ENCODE results near the gene STXBP5. TPM values are rescaled to one million over a fixed set of nuclear protein-coding genes. Genes with fewer than 3 reads are reported as not detected.

The STXBP5 gene
- total RNA-seq, 1 experiment from 2014 or later = 11.6 TPM

DNA sequence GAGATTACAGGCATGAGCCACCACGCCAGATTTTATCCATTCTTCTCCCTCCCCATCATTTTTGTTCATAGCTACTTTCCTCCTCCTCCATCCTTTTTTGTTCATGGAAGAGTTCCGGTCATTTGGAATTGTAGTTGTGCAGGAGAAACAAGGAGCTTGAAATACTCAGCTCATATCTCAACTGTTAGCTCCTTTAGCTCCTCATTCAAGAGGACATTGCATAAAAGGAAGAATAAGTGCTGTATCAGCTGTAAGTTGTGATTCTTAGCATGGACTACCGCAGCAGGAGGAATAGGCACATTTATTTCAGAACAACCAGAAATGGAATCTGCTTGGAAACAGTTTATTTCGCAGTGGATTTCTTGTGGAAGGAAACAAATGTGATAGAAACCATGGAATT, 7.6 kb downstream of the STXBP5 start:
- H3K27ac ChIP-seq (ENCODE audit: insufficient read length, low read depth, low read length) = no peak overlapping the region
- H3K4me3 Mint-ChIP-seq = no peak overlapping the region
- no peak overlapping the region for H4K91ac ChIP-seq (ENCODE audit: insufficient read length, low read depth, low read length)
- H3K9me3 Mint-ChIP-seq = no peaks in the 10 kb centered on the region
- H4K5ac ChIP-seq (ENCODE audit: insufficient read length, low read depth, low read length) = no peak overlapping the region
- no peaks in the 10 kb centered on the region for H3K27me3 Mint-ChIP-seq (ENCODE audit: low read depth)
- no peaks in the 10 kb centered on the region for H3K79me2 ChIP-seq (ENCODE audit: insufficient read depth, low read length)
- H4K8ac ChIP-seq (replicated peaks; ENCODE audit: insufficient read length, low read depth, low read length) = no peak overlapping the region
- H2BK12ac ChIP-seq (ENCODE audit: insufficient read length, low read depth, low read length) = no peak overlapping the region
- H2BK15ac ChIP-seq (ENCODE audit: low read depth, low read length) = no peak overlapping the region
- H3K27me3 ChIP-seq (ENCODE audit: insufficient read depth, low read length) = no peaks in the 10 kb centered on the region
- no peak overlapping the region for H3T11ph ChIP-seq (ENCODE audit: low read length)
- no peak overlapping the region for H3K4ac ChIP-seq (ENCODE audit: low read depth, low read length)
- peaks cover 2% of the 10 kb centered on the region for H3K79me1 ChIP-seq (ENCODE audit: insufficient read depth, low read depth, low read length, poor library complexity, severe bottlenecking)
- H3K27ac Mint-ChIP-seq = peak overlapping the region in 1 of 3 experiments; percentile 41; a peak in 1 of 7 replicates
- no CpG with 5 or more reads among the region's 4 CpGs for WGBS (ENCODE audit: extremely low coverage, insufficient read length, low lambda C conversion rate)
- H2BK5ac ChIP-seq (ENCODE audit: insufficient read length, low read length) = no peak overlapping the region
- H3K14ac ChIP-seq (ENCODE audit: insufficient read depth, low read length) = no peak overlapping the region
- no peak overlapping the region for H2BK20ac ChIP-seq (ENCODE audit: low read depth, low read length, poor library complexity, severe bottlenecking)
- no peak overlapping the region for H2AFZ ChIP-seq (ENCODE audit: low read length)
- no peaks in the 10 kb centered on the region for H3K23me2 ChIP-seq (ENCODE audit: insufficient read length, low read depth, low read length, poor library complexity, severe bottlenecking)
- no peak overlapping the region for H3K9ac ChIP-seq (ENCODE audit: extremely low read depth, insufficient read length, low read length)
- no peak overlapping the region for H3K4me2 ChIP-seq (ENCODE audit: insufficient read depth, insufficient read length, low read length)
- H3K9me3 ChIP-seq (ENCODE audit: control insufficient read depth, low read depth, low read length) = no peaks in the 10 kb centered on the region
- no peak for DNase-seq
- H3K4me1 ChIP-seq (ENCODE audit: insufficient read depth, low read length) = no peaks in the 10 kb centered on the region
- H3K18ac ChIP-seq (ENCODE audit: insufficient read length, low read depth, low read length) = no peak overlapping the region
- no peak overlapping the region for H2BK120ac ChIP-seq (ENCODE audit: low read depth, low read length, poor library complexity, severe bottlenecking)
- no peak overlapping the region for H3K56ac ChIP-seq (ENCODE audit: insufficient read length, low read depth, low read length)
- no peaks in the 10 kb centered on the region for H4K20me1 ChIP-seq (ENCODE audit: control insufficient read depth, insufficient read depth, insufficient read length)
- H3K23ac ChIP-seq (ENCODE audit: insufficient read length, low read depth, low read length) = no peak overlapping the region
- peaks cover 0 to 3% of the 10 kb centered on the region in 2 experiments; a peak in 1 of 4 replicates for H3K4me1 Mint-ChIP-seq
- no peaks in the 10 kb centered on the region; a peak in 1 of 7 replicates for H3K36me3 Mint-ChIP-seq (ENCODE audit: insufficient read depth in 1 of 3, low read depth in 3 of 3)
- TF ChIP-seq, protein P1, sequence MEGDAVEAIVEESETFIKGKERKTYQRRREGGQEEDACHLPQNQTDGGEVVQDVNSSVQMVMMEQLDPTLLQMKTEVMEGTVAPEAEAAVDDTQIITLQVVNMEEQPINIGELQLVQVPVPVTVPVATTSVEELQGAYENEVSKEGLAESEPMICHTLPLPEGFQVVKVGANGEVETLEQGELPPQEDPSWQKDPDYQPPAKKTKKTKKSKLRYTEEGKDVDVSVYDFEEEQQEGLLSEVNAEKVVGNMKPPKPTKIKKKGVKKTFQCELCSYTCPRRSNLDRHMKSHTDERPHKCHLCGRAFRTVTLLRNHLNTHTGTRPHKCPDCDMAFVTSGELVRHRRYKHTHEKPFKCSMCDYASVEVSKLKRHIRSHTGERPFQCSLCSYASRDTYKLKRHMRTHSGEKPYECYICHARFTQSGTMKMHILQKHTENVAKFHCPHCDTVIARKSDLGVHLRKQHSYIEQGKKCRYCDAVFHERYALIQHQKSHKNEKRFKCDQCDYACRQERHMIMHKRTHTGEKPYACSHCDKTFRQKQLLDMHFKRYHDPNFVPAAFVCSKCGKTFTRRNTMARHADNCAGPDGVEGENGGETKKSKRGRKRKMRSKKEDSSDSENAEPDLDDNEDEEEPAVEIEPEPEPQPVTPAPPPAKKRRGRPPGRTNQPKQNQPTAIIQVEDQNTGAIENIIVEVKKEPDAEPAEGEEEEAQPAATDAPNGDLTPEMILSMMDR (conservative IDR thresholded peaks at IDR 0.05) = no peak
- no peak overlapping the region for H2AK5ac ChIP-seq (ENCODE audit: insufficient read length, low read length)

Data from H9 (cell line).